Heart right ventricle (tissue), 16 donors: Measurements from ENCODE around the gene POLL. TPM values are rescaled to one million over a fixed set of nuclear protein-coding genes. Genes with fewer than 3 reads are reported as not detected.

Source experiments
- ATAC-seq, 8 donors: fragments of 200-7000 bp; cut with Tn5 transposase; one replicate each; pipeline ENCODE4 v1.9.1; 2020; ENCODE audit warnings: mild to moderate bottlenecking in 8 of 8, moderate library complexity in 8 of 8, moderate number of reproducible peaks in 1 of 8
- DNase-seq, 2 donors: peaks; one replicate each; pipeline ENCODE4 v3.0.0-alpha.2; 2020
- H3K27ac ChIP-seq, 10 donors: fragments of 200-600 bp; sonication (generic) in 2 of 10; one replicate each; pipeline versions ENCODE4 v1.5.0 to v1.8.0; 2020 to 2022; ENCODE audit warnings: mild to moderate bottlenecking in 3 of 10
- H3K27me3 ChIP-seq, 7 donors: fragments of 200-600 bp; one replicate each; pipeline ENCODE4 v1.8.0; 2021 to 2022; ENCODE audit warnings: mild to moderate bottlenecking in 2 of 7
- H3K36me3 ChIP-seq, 9 donors: fragments of 200-600 bp; sonication (generic) in 1 of 9; one replicate each; pipeline versions ENCODE4 v1.5.0 to v1.8.0; 2020 to 2022; ENCODE audit warnings: mild to moderate bottlenecking in 2 of 9
- H3K4me1 ChIP-seq, 9 donors: fragments of 200-600 bp; sonication (generic) in 1 of 9; one replicate each; pipeline versions ENCODE4 v1.5.0 to v1.8.0; 2020 to 2022; ENCODE audit warnings: mild to moderate bottlenecking in 4 of 9
- H3K4me3 ChIP-seq, 10 donors: fragments of 200-600 bp; sonication (generic) in 2 of 10; one replicate each; pipeline versions ENCODE4 v1.5.0 to v1.8.0; 2020 to 2022; ENCODE audit warnings: mild to moderate bottlenecking in 7 of 10, moderate library complexity in 2 of 10
- H3K9me3 ChIP-seq, 11 donors: fragments of 200-600 bp in 10 of 11; sonication (generic) in 2 of 11; one replicate each; pipeline versions ENCODE4 v1.5.0 to v1.8.0; 2013 to 2022; ENCODE audit warnings: mild to moderate bottlenecking in 2 of 11, control low read depth in 1 of 11, moderate library complexity in 1 of 11
- WGBS, 2 donors: extraction: QIAGEN DNeasy Blood & Tissue Kit; methylation state at CpG; one replicate each; pipeline ENCODE4 v1.1.7; 2013; ENCODE audit warnings: inconsistent platforms in 1 of 2; 5-methylcytosine and 5-hydroxymethylcytosine counted together
- intact Hi-C, 10 donors: fragments of 100-400 bp; cut with DNase I; formaldehyde crosslinking; loops; one replicate each; pipeline versions ENCODE4 v1.11.1 to v1.14.2; 2022
- polyA plus RNA-seq, 2 donors: library from polyadenylated mRNA; stranded (reverse); fragments of 200-250 nt; gene quantifications; one replicate each; pipeline ENCODE4 v1.2.3, GENCODE V29; 2013
- total RNA-seq, 10 donors: library from RNA; stranded (reverse); fragmentation: NEBNext Ultra II Directional in 3 of 10; extraction: Animal tissue kit (Norgen Biotek cat#: 25700) in 3 of 10; gene quantifications; one replicate each; pipeline versions ENCODE4 v1.2.1 to v1.2.4, GENCODE V29; 2021 to 2023
- TF ChIP-seq, protein P1 (sequence below), 9 donors: fragments of 200-600 bp; sonication (generic) in 2 of 9; IDR thresholded peaks; one replicate each; pipeline versions ENCODE4 v1.5.0 to v1.8.0; 2021 to 2022; ENCODE audit warnings: antibody characterized with exemption in 9 of 9, mild to moderate bottlenecking in 5 of 9, moderate library complexity in 1 of 9
- donor health status: Arrhythmogenic right ventricular cardiomyopathy.
- donor health status: ischemic (EF 13 %, LVEDD 7.1; RV severe dilation, severe dysfunction).
- donor health status: healthy with polysubstance abuse.
- donor health status: DM: no; HTN: yes; CAD: no.
- donor health status: DM: no; HTN: no; CAD: no.
- donor health status: ischemic (EF 25% LVEDD 6.9; RV normal size, moderate dysfunction).
- donor health status: ischemic (EF 25% LVEDD 5.7; RV mildly dilated, moderate dysfunction).
- donor health status: healthy.
- donor health status: DM: yes; HTN: yes; CAD: no.
- donor health status: Ischemic cardiomyopathy.
- donor health status: ischemic (EF 35%, LVEDD 5.7; RV mildly dilated, moderate dysfunction).
- donor health status: nonischemic (EF 11% LVEDD 7.7; RV severe dilation, severe dysfunction).
- donor health status: DM: yes; HTN: yes; CAD: no.
- donor health status: PGD.
- donor health status: ischemic (EF 29% LVEDD 5.4; RV normal size, mild dysfunction).
- donor health status: nonischemic (EF 23%, LVEDD 6.1; RV moderate dilation, normal function).

The POLL gene
- total and polyA plus RNA-seq, 12 donors, result 13.1 to 27.9 (median 17.1) TPM

DNA sequence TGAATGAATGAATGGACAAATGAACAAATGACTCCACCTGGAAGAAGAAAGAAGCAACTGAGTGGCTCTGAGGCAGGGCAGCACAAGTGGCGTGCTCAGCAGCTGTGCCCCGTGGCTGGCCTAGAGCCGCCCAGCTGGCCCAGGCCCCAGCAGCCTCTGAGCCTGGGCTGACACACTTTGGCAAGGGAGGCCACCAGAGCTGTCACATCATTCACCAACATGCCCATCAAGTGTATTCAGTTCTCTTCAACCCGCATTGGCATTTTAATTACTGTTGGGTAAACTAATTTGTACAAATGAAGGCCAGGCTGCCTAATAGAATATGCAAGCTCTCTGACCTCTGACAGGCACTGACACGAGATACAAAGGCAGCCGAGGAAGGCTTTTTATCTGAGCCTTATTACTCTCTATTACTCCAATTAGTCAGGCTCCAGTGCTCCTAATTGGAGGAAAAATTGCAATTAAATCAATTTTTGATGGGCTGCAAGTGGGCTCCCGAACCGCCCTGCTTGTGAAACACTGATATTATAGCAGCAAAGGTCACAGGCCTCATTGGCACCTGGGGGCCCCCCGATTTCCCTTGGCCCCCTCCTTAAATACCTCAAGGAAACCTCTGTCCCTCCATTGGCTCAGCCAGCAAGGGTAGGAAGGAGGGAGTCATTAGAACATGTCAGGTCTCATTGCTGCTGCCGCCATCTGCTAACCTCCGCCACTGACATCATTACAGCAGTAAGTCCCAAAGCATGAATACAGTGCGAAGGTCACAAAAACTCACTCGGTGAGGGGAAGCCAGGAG, 42.0 kb upstream of the POLL start:
- DNase-seq (peak in 1 of 2 donors; percentile 40), ATAC-seq (peak; percentile 65 to 88 (median 84))
- Histone ChIP-seq H3K27me3 (no peaks in the 10 kb centered on the region), H3K4me3 (no peak overlapping the region), H3K27ac (no peak overlapping the region), H3K4me1 (peaks cover 0 to 32% (median 11%) of the 10 kb centered on the region in 9 donors), H3K9me3 (no peaks in the 10 kb centered on the region), H3K36me3 (peaks cover 0 to 40% (median 0%) of the 10 kb centered on the region in 9 donors)
- 81 to 87% methylated on average over 13 of the region's 13 CpGs for WGBS, 2 donors
- intact Hi-C loops, result no loop called here
- TF ChIP-seq, protein P1, sequence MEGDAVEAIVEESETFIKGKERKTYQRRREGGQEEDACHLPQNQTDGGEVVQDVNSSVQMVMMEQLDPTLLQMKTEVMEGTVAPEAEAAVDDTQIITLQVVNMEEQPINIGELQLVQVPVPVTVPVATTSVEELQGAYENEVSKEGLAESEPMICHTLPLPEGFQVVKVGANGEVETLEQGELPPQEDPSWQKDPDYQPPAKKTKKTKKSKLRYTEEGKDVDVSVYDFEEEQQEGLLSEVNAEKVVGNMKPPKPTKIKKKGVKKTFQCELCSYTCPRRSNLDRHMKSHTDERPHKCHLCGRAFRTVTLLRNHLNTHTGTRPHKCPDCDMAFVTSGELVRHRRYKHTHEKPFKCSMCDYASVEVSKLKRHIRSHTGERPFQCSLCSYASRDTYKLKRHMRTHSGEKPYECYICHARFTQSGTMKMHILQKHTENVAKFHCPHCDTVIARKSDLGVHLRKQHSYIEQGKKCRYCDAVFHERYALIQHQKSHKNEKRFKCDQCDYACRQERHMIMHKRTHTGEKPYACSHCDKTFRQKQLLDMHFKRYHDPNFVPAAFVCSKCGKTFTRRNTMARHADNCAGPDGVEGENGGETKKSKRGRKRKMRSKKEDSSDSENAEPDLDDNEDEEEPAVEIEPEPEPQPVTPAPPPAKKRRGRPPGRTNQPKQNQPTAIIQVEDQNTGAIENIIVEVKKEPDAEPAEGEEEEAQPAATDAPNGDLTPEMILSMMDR (IDR thresholded peaks at IDR 0.05), result no peak

GRCh38 chr10:101625821-101626412, 37.9 kb upstream of the POLL start:
- no peaks in the 10 kb centered on the region for H3K9me3 ChIP-seq
- no peak overlapping the region for H3K27ac ChIP-seq
- peaks cover 0 to 33% (median 11%) of the 10 kb centered on the region in 9 donors for H3K4me1 ChIP-seq
- TF ChIP-seq, protein P1 (IDR thresholded peaks at IDR 0.05), result no peak
- no peaks in the 10 kb centered on the region for H3K27me3 ChIP-seq
- peaks cover 0 to 72% (median 11%) of the 10 kb centered on the region in 9 donors for H3K36me3 ChIP-seq
- DNase-seq, result no peak
- ATAC-seq, result peak in 4 of 8 donors; percentile 26 to 82 (median 46)
- WGBS, 2 donors, result 32 to 53% methylated on average over 1 of the region's 1 CpG
- H3K4me3 ChIP-seq, result no peak overlapping the region
- intact Hi-C loops, result no loop called here

DNA sequence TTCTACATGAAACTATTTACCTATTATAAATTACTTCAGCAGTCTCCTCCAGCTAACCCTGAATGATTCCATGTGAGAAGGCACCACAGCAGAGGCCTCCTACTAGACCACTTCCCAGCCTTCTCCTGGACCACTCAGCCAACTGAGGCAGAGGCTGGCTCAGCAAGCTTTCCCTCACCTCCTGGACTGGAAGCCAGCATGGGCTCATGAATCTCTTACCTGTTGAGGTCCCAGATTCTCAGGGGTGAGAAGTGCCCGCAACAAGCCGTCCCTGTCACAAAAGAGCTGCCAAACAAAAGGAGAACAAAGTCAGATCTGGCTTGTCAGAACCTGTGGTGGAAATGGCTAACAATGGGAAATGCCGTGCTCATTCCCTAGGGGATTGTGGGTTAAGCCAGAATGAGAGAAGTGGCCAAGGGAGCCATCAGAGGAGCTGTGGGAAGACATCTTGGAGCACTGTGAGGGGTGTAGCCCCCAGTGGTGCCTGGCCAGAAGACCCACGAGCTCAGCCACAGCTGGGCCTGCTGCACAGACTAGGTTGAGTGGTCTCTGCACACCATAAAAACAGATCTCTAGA, 36.6 kb upstream of the POLL start:
- intact Hi-C loops, result no loop called here
- Histone ChIP-seq H3K9me3 (no peaks in the 10 kb centered on the region), H3K4me1 (peaks cover 0 to 25% (median 9%) of the 10 kb centered on the region in 9 donors), H3K36me3 (peaks cover 0 to 73% (median 11%) of the 10 kb centered on the region in 9 donors), H3K27ac (no peak overlapping the region), H3K4me3 (no peak overlapping the region), H3K27me3 (no peaks in the 10 kb centered on the region)
- TF ChIP-seq, protein P1 (IDR thresholded peaks at IDR 0.05), result no peak
- WGBS, 2 donors, result 69 to 77% methylated on average over 4 of the region's 4 CpGs
- no peak for ATAC-seq
- DNase-seq, result no peak

DNA sequence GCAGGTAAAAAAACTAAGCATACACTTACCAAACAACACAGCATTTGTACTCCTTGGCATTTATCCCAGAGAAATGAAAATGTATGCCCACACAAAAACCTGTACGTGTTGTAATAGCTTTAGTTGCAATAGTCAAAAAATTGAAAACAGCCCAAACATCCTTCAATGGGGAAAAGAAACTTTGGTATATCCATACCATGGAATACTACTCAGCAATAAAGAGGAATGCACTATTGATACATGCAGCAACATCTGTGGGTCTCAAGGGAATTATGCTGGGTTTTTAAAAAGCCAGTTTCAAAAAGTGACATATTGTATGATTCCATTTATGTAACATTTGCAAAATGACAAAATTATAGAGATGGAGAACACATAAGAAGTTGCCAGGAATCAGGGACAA, 35.5 kb upstream of the POLL start:
- H3K4me1 ChIP-seq, result peaks cover 0 to 24% (median 9%) of the 10 kb centered on the region in 9 donors
- H3K36me3 ChIP-seq, result peaks cover 0 to 82% (median 11%) of the 10 kb centered on the region in 9 donors
- H3K4me3 ChIP-seq, result no peak overlapping the region
- no peak overlapping the region for H3K27ac ChIP-seq
- intact Hi-C loops, result no loop called here
- H3K27me3 ChIP-seq, result no peaks in the 10 kb centered on the region
- ATAC-seq, result no peak
- DNase-seq, result no peak
- 89 to 94% methylated on average over 1 of the region's 1 CpG for WGBS, 2 donors
- TF ChIP-seq, protein P1 (IDR thresholded peaks at IDR 0.05), result no peak
- H3K9me3 ChIP-seq, result no peaks in the 10 kb centered on the region
